HCT116 (cell line): ENCODE results near the gene CNGA3. TPM values are rescaled to one million over a fixed set of nuclear protein-coding genes. Genes with fewer than 3 reads are reported as not detected.

Source experiments
- ATAC-seq: fragments of 200-7000 bp; cut with Tn5 transposase; 2 replicates; pipeline ENCODE4 v1.9.1; 2020; ENCODE audit warnings: mild to moderate bottlenecking, moderate library complexity
- BruUV-seq: library from RNA; stranded (reverse); fragments of 400-500 nt; replicated peaks from 2 replicates; lab custom pipeline; 2021; lab: Mats Ljungman, UMichigan
- CTCF ChIA-PET: fragments of 300-600 bp; sonication (Branson Sonifier 250); formaldehyde crosslinking; loops from one replicate; lab custom pipeline; 2021; ENCODE audit warnings: antibody characterized with exemption; lab: Charles Lee
- POLR2A ChIA-PET: fragments of 300-600, 350-600 bp; sonication (Branson Sonifier 250); formaldehyde crosslinking; loops from one replicate; lab custom pipeline; 2021; ENCODE audit warnings: antibody characterized with exemption; lab: Charles Lee
- RAD21 ChIA-PET, 2 experiments: fragments of 300-600 bp; sonication (Branson Sonifier 250); formaldehyde crosslinking; loops; one replicate each; lab custom pipeline; 2023; ENCODE audit warnings: low total read pairs in 2 of 2; ENCODE audit not compliant: uncharacterized antibody in 2 of 2, unreplicated experiment in 2 of 2, low non-redundant PET in 1 of 2; lab: Charles Lee
- DNase-seq: peaks from one replicate; pipeline ENCODE4 v3.0.0-alpha.2; 2010; ENCODE audit warnings: low read depth, low spot score
- H2AFZ ChIP-seq: fragments of 200-600 bp; shearing (Covaris generic), sonication (generic); 2 replicates; pipeline ENCODE4 v1.6.1; 2017; ENCODE audit warnings: low read depth, mixed run types, mixed read lengths, antibody characterized with exemption, low read length; ENCODE audit not compliant: poor library complexity, severe bottlenecking
- H3K27ac ChIP-seq: 2 replicates; pipeline ENCODE4 v1.5.1; 2012; ENCODE audit warnings: low read depth, low read length
- H3K27me3 ChIP-seq: fragments of 200-600 bp; sonication (generic); 2 replicates; pipeline ENCODE4 v1.6.1; 2016; ENCODE audit warnings: mixed run types, low read length, mixed read lengths; ENCODE audit not compliant: insufficient read depth
- H3K36me3 ChIP-seq, 2 experiments: fragments of 200-500 bp in 1 of 2; fragments of 200-600 bp in 1 of 2; sonication (Bioruptor generic) in 1 of 2; sonication (generic) in 1 of 2; 2 replicates each; pipeline versions ENCODE4 v1.5.1 to v1.6.1; 2014 to 2016; ENCODE audit warnings: low read length in 2 of 2, inconsistent platforms in 1 of 2, mixed read lengths in 1 of 2, mixed run types in 1 of 2; ENCODE audit not compliant: insufficient read depth in 2 of 2, control insufficient read depth in 1 of 2
- H3K4me1 ChIP-seq, 2 experiments: fragments of 200-600 bp in 1 of 2; sonication (generic) in 1 of 2; 2 replicates each; pipeline versions ENCODE4 v1.5.1 to v1.6.1; 2012 to 2017; ENCODE audit warnings: low read length in 2 of 2, inconsistent platforms in 1 of 2, mild to moderate bottlenecking in 1 of 2, mixed read lengths in 1 of 2, mixed run types in 1 of 2, moderate library complexity in 1 of 2; ENCODE audit not compliant: insufficient read depth in 2 of 2, control insufficient read depth in 1 of 2
- H3K4me2 ChIP-seq: fragments of 200-600 bp; sonication (generic); 2 replicates; pipeline ENCODE4 v1.6.1; 2017; ENCODE audit warnings: mixed run types, low read length, mixed read lengths
- H3K4me3 ChIP-seq, 2 experiments: fragments of 200-600 bp in 1 of 2; sonication (generic) in 1 of 2; replicated peaks in 1 of 2; 2 replicates each; pipeline ENCODE4 v1.5.1; 2011 to 2016; ENCODE audit warnings: low read length in 2 of 2, control low read depth in 1 of 2, low read depth in 1 of 2, mild to moderate bottlenecking in 1 of 2, mixed read lengths in 1 of 2, mixed run types in 1 of 2
- H3K79me2 ChIP-seq: fragments of 200-600 bp; sonication (generic); 2 replicates; pipeline ENCODE4 v1.6.1; 2017; ENCODE audit warnings: mild to moderate bottlenecking, mixed run types, low read length, moderate library complexity, mixed read lengths; ENCODE audit not compliant: insufficient read depth
- H3K9ac ChIP-seq: fragments of 200-600 bp; sonication (generic); 2 replicates; pipeline ENCODE4 v1.6.1; 2016; ENCODE audit warnings: low read length, mixed read lengths
- H3K9me2 ChIP-seq: fragments of 200-600 bp; sonication (generic), shearing (Covaris generic); 2 replicates; pipeline ENCODE4 v1.6.1; 2017; ENCODE audit warnings: mixed run types, mild to moderate bottlenecking, moderate library complexity; ENCODE audit not compliant: insufficient read depth
- H3K9me3 ChIP-seq, 2 experiments: fragments of 200-500 bp in 1 of 2; fragments of 200-600 bp in 1 of 2; sonication (Bioruptor generic) in 1 of 2; sonication (generic) in 1 of 2; 2 replicates each; pipeline ENCODE4 v1.6.1; 2014 to 2017; ENCODE audit warnings: low read length in 2 of 2, mixed read lengths in 2 of 2, inconsistent platforms in 1 of 2, low read depth in 1 of 2, mild to moderate bottlenecking in 1 of 2, mixed run types in 1 of 2, moderate library complexity in 1 of 2; ENCODE audit not compliant: control insufficient read depth in 1 of 2, insufficient read depth in 1 of 2
- H4K20me1 ChIP-seq: fragments of 200-600 bp; sonication (generic), shearing (Covaris generic); 2 replicates; pipeline ENCODE4 v1.6.1; 2017; ENCODE audit warnings: mixed run types, mild to moderate bottlenecking, moderate library complexity; ENCODE audit not compliant: insufficient read depth
- CBX3 ChIP-seq: IDR thresholded peaks from 2 replicates; pipeline ENCODE4 v1.6.1; 2012; ENCODE audit warnings: low read depth
- EZH2 ChIP-seq: fragments of 200-600 bp; sonication (generic); IDR thresholded peaks from 2 replicates; pipeline ENCODE4 v1.6.1; 2017; ENCODE audit warnings: antibody characterized with exemption, mixed run types
- FOSL1 ChIP-seq: IDR thresholded peaks from 2 replicates; pipeline ENCODE4 v1.6.1; 2012; ENCODE audit warnings: low read depth
- JUND ChIP-seq: IDR thresholded peaks from 2 replicates; pipeline ENCODE4 v1.6.1; 2012
- SP1 ChIP-seq: IDR thresholded peaks from 2 replicates; pipeline ENCODE4 v1.6.1; 2012; ENCODE audit warnings: low read depth
- SRF ChIP-seq: IDR thresholded peaks from 2 replicates; pipeline ENCODE4 v1.6.1; 2012; ENCODE audit warnings: low read depth
- ZBTB33 ChIP-seq: IDR thresholded peaks from 2 replicates; pipeline ENCODE4 v1.6.1; 2011; ENCODE audit warnings: mild to moderate bottlenecking, low read length, moderate library complexity; ENCODE audit not compliant: insufficient replicate concordance; ENCODE audit errors: extremely low read depth
- intact Hi-C: fragments of 100-400 bp; cut with micrococcal nuclease; formaldehyde crosslinking; loops from 2 replicates; pipeline ENCODE4 v1.10.0; 2022
- total RNA-seq: library from RNA; stranded (reverse); gene quantifications from one replicate; pipeline ENCODE4 v1.2.1, GENCODE V29; 2021; ENCODE audit not compliant: unreplicated experiment

CNGA3 gene
- total RNA-seq, 1 experiment from 2014 or later = not detected

- H3K9me3 ChIP-seq = no peaks in the 10 kb centered on the region
- H3K9ac ChIP-seq = no peak overlapping the region
- no peak for ATAC-seq
- RAD21 ChIA-PET = no interaction called here
- H3K27me3 ChIP-seq = no peaks in the 10 kb centered on the region
- POLR2A ChIA-PET = no interaction called here
- H3K4me1 ChIP-seq = no peaks in the 10 kb centered on the region
- H4K20me1 ChIP-seq = no peaks in the 10 kb centered on the region
- no peak for DNase-seq
- no peaks in the 10 kb centered on the region for H3K79me2 ChIP-seq
- TF ChIP-seq SP1 = no peak
- TF ChIP-seq FOSL1 = no peak
- no peak for TF ChIP-seq CBX3
- TF ChIP-seq EZH2 = no peak
- H3K36me3 ChIP-seq = no peaks in the 10 kb centered on the region
- H3K4me2 ChIP-seq = no peak overlapping the region
- no TSS peak for BruUV-seq
- CTCF ChIA-PET = no interaction called here
- no peak overlapping the region for H3K27ac ChIP-seq
- H2AFZ ChIP-seq = no peak overlapping the region
- H3K4me3 ChIP-seq = no peak overlapping the region
- H3K9me2 ChIP-seq = no peaks in the 10 kb centered on the region
- intact Hi-C loops = no loop called here
These were observed 36.7 kb upstream of the CNGA3 start for GRCh38 chr2:98309580-98309979.

GRCh38 chr2:98310010-98310409 lies 36.2 kb upstream of the CNGA3 start:
- no peaks in the 10 kb centered on the region for H3K4me1 ChIP-seq
- H3K4me3 ChIP-seq = no peak overlapping the region
- H3K9ac ChIP-seq = no peak overlapping the region
- H3K9me3 ChIP-seq = no peaks in the 10 kb centered on the region
- intact Hi-C loops = no loop called here
- H2AFZ ChIP-seq = no peak overlapping the region
- H3K4me2 ChIP-seq = no peak overlapping the region
- H3K27ac ChIP-seq = no peak overlapping the region
- no peaks in the 10 kb centered on the region for H3K27me3 ChIP-seq
- ChIA-PET RAD21 (no interaction called here), POLR2A (no interaction called here), CTCF (no interaction called here)
- no peaks in the 10 kb centered on the region for H3K36me3 ChIP-seq
- ATAC-seq (no peak), DNase-seq (no peak)
- no peaks in the 10 kb centered on the region for H4K20me1 ChIP-seq
- no peaks in the 10 kb centered on the region for H3K79me2 ChIP-seq
- no TSS peak for BruUV-seq
- H3K9me2 ChIP-seq = no peaks in the 10 kb centered on the region
- TF ChIP-seq ZBTB33 (no peak), JUND (no peak), CBX3 (no peak), SRF (no peak)
